ENCODE measurements around the gene FSHR. TPM values are rescaled to one million over a fixed set of nuclear protein-coding genes. Genes with fewer than 3 reads are reported as not detected.

The FSHR gene
- total and polyA plus RNA-seq, 2 donors (not counting 3 experiments of a cell fraction or from before 2014, with no cell fraction given): not detected

GRCh38 chr2:49005261-49005660, 149.1 kb downstream of the FSHR start:
- H3K9me1 ChIP-seq (replicated peaks; ENCODE audit: control insufficient read depth, extremely low read depth, insufficient read depth, low read length): no peaks in the 10 kb centered on the region
- no peak overlapping the region for H3K4me2 ChIP-seq (ENCODE audit: insufficient read depth, low read length)
- CTCF ChIA-PET: no interaction called here
- no peak for FAIRE-seq
- H3K27ac ChIP-seq (ENCODE audit: insufficient read depth, low read depth, low read length): no peak overlapping the region
- no TSS peak for BruUV-seq (replicated peaks)
- H3K9ac ChIP-seq (replicated peaks; ENCODE audit: extremely low read depth, insufficient read depth, low read length): no peak overlapping the region
- H4K20me1 ChIP-seq (replicated peaks; ENCODE audit: control insufficient read depth, extremely low read depth, insufficient read depth, low read length): no peaks in the 10 kb centered on the region
- H3K79me2 ChIP-seq (ENCODE audit: control insufficient read depth, insufficient read depth, low read length): no peaks in the 10 kb centered on the region
- no peak for DNase-seq (ENCODE audit: low read depth, low spot score)
- H3K36me3 ChIP-seq (ENCODE audit: control insufficient read depth in 2 of 2, extremely low read depth in 1 of 2, insufficient read depth in 2 of 2, low read length in 2 of 2): no peaks in the 10 kb centered on the region
- POLR2A ChIA-PET: no interaction called here
- intact Hi-C loops (cut with micrococcal nuclease): no loop called here
- no peaks in the 10 kb centered on the region for H3K27me3 ChIP-seq (ENCODE audit: control insufficient read depth in 2 of 2, insufficient read depth in 2 of 2, low read length in 2 of 2)
- H2AFZ ChIP-seq (ENCODE audit: low read depth, low read length): no peak overlapping the region
- no peaks in the 10 kb centered on the region for H3K9me3 ChIP-seq (replicated peaks; ENCODE audit: control insufficient read depth, insufficient read depth, low read length)
- dilution Hi-C loops (cut with MboI; ENCODE audit: extremely low pct_ligation_motif_present, low sequenced_read_pairs): no loop called here
- no peaks in the 10 kb centered on the region for H3K4me1 ChIP-seq (ENCODE audit: control insufficient read depth, extremely low read depth, insufficient read depth, low read length)
- no peak for TF ChIP-seq EZH2 (IDR thresholded peaks at IDR 0.05; ENCODE audit: borderline replicate concordance, low read depth, low read length, severe bottlenecking)
- no peak for TF ChIP-seq MYC (IDR thresholded peaks at IDR 0.05; ENCODE audit: low read depth, low read length)
- TF ChIP-seq POLR2A (IDR thresholded peaks at IDR 0.05; ENCODE audit: low read depth, low read length): no peak
- no peak for TF ChIP-seq JUN (IDR thresholded peaks at IDR 0.05; ENCODE audit: borderline replicate concordance, insufficient read depth, insufficient read length, low read depth)
- TF ChIP-seq POLR2AphosphoS5 (IDR thresholded peaks at IDR 0.05; ENCODE audit: insufficient read depth, low read depth, low read length): no peak
- TF ChIP-seq FOS (IDR thresholded peaks at IDR 0.05; ENCODE audit: borderline replicate concordance, insufficient read depth, low read length): no peak
- no peak overlapping the region for H3K4me3 ChIP-seq (replicated peaks in 1 of 3; ENCODE audit: insufficient read depth in 1 of 3, low read depth in 1 of 3, low read length in 3 of 3)

DNA sequence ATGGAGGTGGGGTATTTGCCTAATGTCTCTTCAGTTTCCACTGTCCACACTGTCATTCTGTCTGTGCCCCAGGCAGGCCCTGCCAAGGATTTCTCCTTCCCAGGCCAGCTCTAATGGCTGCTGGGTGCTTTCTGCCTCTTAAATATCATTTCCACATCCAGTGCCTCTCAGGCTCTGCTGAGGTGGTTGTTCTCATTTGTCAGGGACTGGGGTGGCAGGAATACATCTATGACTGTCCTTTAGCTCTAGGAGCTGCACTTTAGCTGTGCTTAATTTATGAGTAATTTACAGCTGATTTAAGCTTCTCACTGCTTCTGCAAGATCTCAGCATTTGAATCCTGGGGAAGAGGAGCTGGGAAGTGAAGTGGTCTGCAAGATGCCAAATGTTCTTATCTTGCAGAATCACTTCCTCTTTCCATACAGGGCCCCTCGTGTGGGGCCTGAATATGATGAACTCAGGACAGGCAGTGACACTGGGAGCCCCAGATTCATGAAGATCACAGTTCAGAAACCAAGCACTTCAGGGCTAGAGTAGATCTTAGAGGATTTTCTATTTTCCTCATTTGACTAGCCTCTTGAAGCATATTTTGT, 150.2 kb downstream of the FSHR start:
- BruUV-seq (replicated peaks): no TSS peak
- dilution Hi-C loops (cut with MboI; ENCODE audit: extremely low pct_ligation_motif_present, low sequenced_read_pairs) (no loop called here), intact Hi-C loops (cut with micrococcal nuclease) (no loop called here)
- Histone ChIP-seq H3K9ac (replicated peaks; ENCODE audit: extremely low read depth, insufficient read depth, low read length) (no peak overlapping the region), H2AFZ (ENCODE audit: low read depth, low read length) (no peak overlapping the region), H3K4me1 (ENCODE audit: control insufficient read depth, extremely low read depth, insufficient read depth, low read length) (no peaks in the 10 kb centered on the region), H3K79me2 (ENCODE audit: control insufficient read depth, insufficient read depth, low read length) (no peaks in the 10 kb centered on the region), H3K4me3 (replicated peaks in 1 of 3; ENCODE audit: insufficient read depth in 1 of 3, low read depth in 1 of 3, low read length in 3 of 3) (no peak overlapping the region), H3K27me3 (ENCODE audit: control insufficient read depth in 2 of 2, insufficient read depth in 2 of 2, low read length in 2 of 2) (no peaks in the 10 kb centered on the region), H4K20me1 (replicated peaks; ENCODE audit: control insufficient read depth, extremely low read depth, insufficient read depth, low read length) (no peaks in the 10 kb centered on the region), H3K4me2 (ENCODE audit: insufficient read depth, low read length) (no peak overlapping the region), H3K9me1 (replicated peaks; ENCODE audit: control insufficient read depth, extremely low read depth, insufficient read depth, low read length) (no peaks in the 10 kb centered on the region), H3K36me3 (ENCODE audit: control insufficient read depth in 2 of 2, extremely low read depth in 1 of 2, insufficient read depth in 2 of 2, low read length in 2 of 2) (no peaks in the 10 kb centered on the region), H3K27ac (ENCODE audit: insufficient read depth, low read depth, low read length) (no peak overlapping the region), H3K9me3 (replicated peaks; ENCODE audit: control insufficient read depth, insufficient read depth, low read length) (no peaks in the 10 kb centered on the region)
- ChIA-PET POLR2A (no interaction called here), CTCF (no interaction called here)
- no peak for TF ChIP-seq POLR2A (IDR thresholded peaks at IDR 0.05; ENCODE audit: low read depth, low read length)
- TF ChIP-seq, protein P1, sequence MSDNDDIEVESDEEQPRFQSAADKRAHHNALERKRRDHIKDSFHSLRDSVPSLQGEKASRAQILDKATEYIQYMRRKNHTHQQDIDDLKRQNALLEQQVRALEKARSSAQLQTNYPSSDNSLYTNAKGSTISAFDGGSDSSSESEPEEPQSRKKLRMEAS (IDR thresholded peaks at IDR 0.05; ENCODE audit: insufficient read depth, insufficient read length): no peak
- no peak for TF ChIP-seq MYC (IDR thresholded peaks at IDR 0.05; ENCODE audit: low read depth, low read length)
- TF ChIP-seq JUN (IDR thresholded peaks at IDR 0.05; ENCODE audit: borderline replicate concordance, insufficient read depth, insufficient read length, low read depth): no peak
- no peak for TF ChIP-seq POLR2AphosphoS5 (IDR thresholded peaks at IDR 0.05; ENCODE audit: insufficient read depth, low read depth, low read length)
- TF ChIP-seq CTCF (IDR thresholded peaks at IDR 0.05; ENCODE audit: extremely low read depth in 1 of 2, insufficient read depth in 1 of 2, low read depth in 1 of 2, low read length in 2 of 2): no peak
- no peak for TF ChIP-seq GATA2 (IDR thresholded peaks at IDR 0.05; ENCODE audit: insufficient read depth, insufficient read length, low read depth, low read length)
- no peak for TF ChIP-seq EZH2 (IDR thresholded peaks at IDR 0.05; ENCODE audit: borderline replicate concordance, low read depth, low read length, severe bottlenecking)
- no peak for TF ChIP-seq FOS (IDR thresholded peaks at IDR 0.05; ENCODE audit: borderline replicate concordance, insufficient read depth, low read length)
- DNase-seq (ENCODE audit: low read depth, low spot score) (no peak), FAIRE-seq (no peak)

Measured in endothelial cell of umbilical vein (primary cell).